ENCODE data around the gene FAM131C.

- no peak for TF ChIP-seq EZH2phosphoT487 (IDR thresholded peaks at IDR 0.05; ENCODE audit: unreplicated experiment)
- TF ChIP-seq CTCF (conservative IDR thresholded peaks at IDR 0.05; ENCODE audit: low read depth in 2 of 2) = no peak
- no peak for TF ChIP-seq REST (IDR thresholded peaks at IDR 0.05; ENCODE audit: unreplicated experiment)
- no peak for TF ChIP-seq POLR2AphosphoS5 (IDR thresholded peaks at IDR 0.05; ENCODE audit: low read depth)
- TF ChIP-seq CREB1 (CRISPR knock-in tag; IDR thresholded peaks at IDR 0.05; ENCODE audit: low read depth) = no peak
Observed at GRCh38 chr1:16117936-16118335, 44.5 kb upstream of the FAM131C start.

Data from GM23338 (cell line).